Upper lobe of left lung (tissue), 6 donors: ENCODE measurements around the gene SDHC. TPM values are rescaled to one million over a fixed set of nuclear protein-coding genes. Genes with fewer than 3 reads are reported as not detected.
A peak's percentile ranks its signal among the peaks of the same experiment; 100 is the strongest.

Source experiments
- ATAC-seq, 2 donors: fragments of 200-7000 bp; cut with Tn5 transposase; one replicate each; pipeline ENCODE4 v1.9.1; 2022; ENCODE audit warnings: mild to moderate bottlenecking in 2 of 2, moderate library complexity in 2 of 2; ENCODE audit not compliant: low FRiP score in 2 of 2
- DNase-seq, 2 donors: peaks; one replicate each; pipeline ENCODE4 v3.0.0-alpha.2; 2019 to 2020
- H3K27ac ChIP-seq, 4 donors: fragments of 200-600 bp; sonication (generic); one replicate each; pipeline ENCODE4 v1.5.1; 2016 to 2019
- H3K27me3 ChIP-seq, 4 donors: fragments of 200-600 bp; sonication (generic); one replicate each; pipeline ENCODE4 v1.5.1; 2017 to 2019
- H3K36me3 ChIP-seq, 4 donors: fragments of 200-600 bp; sonication (generic); one replicate each; pipeline ENCODE4 v1.5.1; 2016 to 2019
- H3K4me1 ChIP-seq, 4 donors: fragments of 200-600 bp; sonication (generic); one replicate each; pipeline ENCODE4 v1.5.1; 2018 to 2019
- H3K4me3 ChIP-seq, 4 donors: fragments of 200-600 bp; sonication (generic); one replicate each; pipeline ENCODE4 v1.5.1; 2017 to 2019; ENCODE audit warnings: mild to moderate bottlenecking in 2 of 4, moderate library complexity in 1 of 4
- H3K9me3 ChIP-seq, 4 donors: fragments of 200-600 bp; sonication (generic); one replicate each; pipeline ENCODE4 v1.5.1; 2018 to 2019
- EP300 ChIP-seq, 4 donors: sonication (generic); formaldehyde crosslinking; IDR thresholded peaks; one replicate each; pipeline ENCODE4 v1.5.1; 2017; ENCODE audit warnings: antibody characterized with exemption in 4 of 4, control low read depth in 2 of 4
- POLR2A ChIP-seq, 4 donors: fragments of 450-650 bp; IDR thresholded peaks; one replicate each; pipeline ENCODE4 v1.5.1; 2016 to 2017; ENCODE audit warnings: antibody characterized with exemption in 4 of 4, mild to moderate bottlenecking in 2 of 4
- POLR2AphosphoS5 ChIP-seq, 2 donors: sonication (generic); formaldehyde crosslinking; IDR thresholded peaks; one replicate each; pipeline ENCODE4 v1.5.1; 2017; ENCODE audit warnings: antibody characterized with exemption in 2 of 2
- WGBS, 2 donors: methylation state at CpG; one replicate each; pipeline ENCODE4 v1.1.5; 2017 to 2018; 5-methylcytosine and 5-hydroxymethylcytosine counted together
- total RNA-seq, 6 donors: library from RNA; depleted of rRNA in 4 of 6; stranded (reverse); fragments of >200 nt in 4 of 6; gene quantifications; one replicate each; pipeline versions ENCODE4 v1.1.0 to v1.2.1, GENCODE V29; 2016 to 2021
- TF ChIP-seq, protein P1 (sequence below), 6 experiments: fragments of 450-650 bp in 4 of 6; fragments of 200-600 bp in 2 of 6; sonication (generic) in 2 of 6; IDR thresholded peaks; one replicate each; pipeline ENCODE4 v1.5.1; 2016 to 2019; ENCODE audit warnings: antibody characterized with exemption in 6 of 6
- donor health status: DM: no; HTN: no; CAD: no; lungs with moderate emphysema.
- donor health status: DM: no; HTN: yes; CAD: no; lungs with severe emphysema.

Gene SDHC
- total RNA-seq, 6 donors from 2014 or later, result 17.7 to 159 (median 66.7) TPM

DNA sequence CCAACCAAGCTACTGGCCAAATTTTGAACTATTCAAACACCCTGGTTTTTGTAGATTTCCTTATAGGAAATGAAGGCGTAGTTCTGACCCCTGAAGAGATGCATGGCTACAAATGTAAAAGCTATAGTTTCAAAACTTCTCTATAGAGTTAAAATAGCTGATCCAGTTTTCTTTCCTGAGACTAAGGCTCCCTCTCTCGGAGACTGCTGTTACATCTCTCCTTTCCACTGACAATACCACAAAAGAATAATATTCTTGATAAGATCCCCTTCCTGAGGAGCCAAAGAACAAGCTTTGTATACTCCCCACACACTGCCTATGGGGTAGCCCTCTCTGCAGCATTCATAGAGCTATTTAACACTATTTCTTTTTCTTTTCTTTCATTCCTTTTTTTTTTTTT is 60.2 kb downstream of the SDHC start:
- H3K27me3 ChIP-seq, result no peaks in the 10 kb centered on the region
- DNase-seq, result no peak
- no peak overlapping the region for H3K27ac ChIP-seq
- no peak for ATAC-seq
- H3K4me1 ChIP-seq, result no peaks in the 10 kb centered on the region
- WGBS, 2 donors, result 47 to 62% methylated on average over 2 of the region's 2 CpGs
- no peaks in the 10 kb centered on the region for H3K9me3 ChIP-seq
- H3K4me3 ChIP-seq, result no peak overlapping the region
- TF ChIP-seq POLR2A (IDR thresholded peaks at IDR 0.05) (no peak), POLR2AphosphoS5 (IDR thresholded peaks at IDR 0.05) (no peak)
- TF ChIP-seq, protein P1, sequence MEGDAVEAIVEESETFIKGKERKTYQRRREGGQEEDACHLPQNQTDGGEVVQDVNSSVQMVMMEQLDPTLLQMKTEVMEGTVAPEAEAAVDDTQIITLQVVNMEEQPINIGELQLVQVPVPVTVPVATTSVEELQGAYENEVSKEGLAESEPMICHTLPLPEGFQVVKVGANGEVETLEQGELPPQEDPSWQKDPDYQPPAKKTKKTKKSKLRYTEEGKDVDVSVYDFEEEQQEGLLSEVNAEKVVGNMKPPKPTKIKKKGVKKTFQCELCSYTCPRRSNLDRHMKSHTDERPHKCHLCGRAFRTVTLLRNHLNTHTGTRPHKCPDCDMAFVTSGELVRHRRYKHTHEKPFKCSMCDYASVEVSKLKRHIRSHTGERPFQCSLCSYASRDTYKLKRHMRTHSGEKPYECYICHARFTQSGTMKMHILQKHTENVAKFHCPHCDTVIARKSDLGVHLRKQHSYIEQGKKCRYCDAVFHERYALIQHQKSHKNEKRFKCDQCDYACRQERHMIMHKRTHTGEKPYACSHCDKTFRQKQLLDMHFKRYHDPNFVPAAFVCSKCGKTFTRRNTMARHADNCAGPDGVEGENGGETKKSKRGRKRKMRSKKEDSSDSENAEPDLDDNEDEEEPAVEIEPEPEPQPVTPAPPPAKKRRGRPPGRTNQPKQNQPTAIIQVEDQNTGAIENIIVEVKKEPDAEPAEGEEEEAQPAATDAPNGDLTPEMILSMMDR (IDR thresholded peaks at IDR 0.05), result no peak
- H3K36me3 ChIP-seq, result no peaks in the 10 kb centered on the region

DNA sequence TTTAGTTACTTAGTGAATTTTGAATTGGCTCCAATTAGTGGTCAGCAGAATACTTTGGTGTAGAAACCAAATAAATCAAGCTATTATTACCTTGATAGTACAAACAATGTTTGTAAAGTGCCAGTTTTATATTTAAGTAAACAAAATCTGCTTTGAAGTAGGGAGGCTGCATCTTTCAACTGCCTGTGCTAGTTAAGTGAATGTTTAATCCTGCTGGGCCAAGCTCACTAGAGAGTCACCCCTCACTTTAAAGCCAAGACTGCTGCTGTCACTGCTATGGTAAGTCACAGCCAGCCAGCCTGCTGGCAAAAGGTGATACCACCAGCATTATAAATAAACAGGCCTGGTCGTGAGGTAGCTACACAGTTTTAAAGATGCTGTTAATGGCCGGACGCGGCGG is 63.8 kb downstream of the SDHC start:
- H3K4me1 ChIP-seq, result peaks cover 6 to 13% (median 9%) of the 10 kb centered on the region in 4 donors
- H3K27ac ChIP-seq, result no peak overlapping the region
- no peaks in the 10 kb centered on the region for H3K9me3 ChIP-seq
- DNase-seq, result no peak
- WGBS, 2 donors, result 83 to 84% methylated on average over 5 of the region's 5 CpGs
- no peaks in the 10 kb centered on the region for H3K36me3 ChIP-seq
- TF ChIP-seq EP300 (IDR thresholded peaks at IDR 0.05), result no peak
- TF ChIP-seq, protein P1 (IDR thresholded peaks at IDR 0.05), result no peak
- no peak for TF ChIP-seq POLR2AphosphoS5 (IDR thresholded peaks at IDR 0.05)
- no peak for TF ChIP-seq POLR2A (IDR thresholded peaks at IDR 0.05)
- no peak for ATAC-seq
- H3K27me3 ChIP-seq, result no peaks in the 10 kb centered on the region
- no peak overlapping the region for H3K4me3 ChIP-seq

DNA sequence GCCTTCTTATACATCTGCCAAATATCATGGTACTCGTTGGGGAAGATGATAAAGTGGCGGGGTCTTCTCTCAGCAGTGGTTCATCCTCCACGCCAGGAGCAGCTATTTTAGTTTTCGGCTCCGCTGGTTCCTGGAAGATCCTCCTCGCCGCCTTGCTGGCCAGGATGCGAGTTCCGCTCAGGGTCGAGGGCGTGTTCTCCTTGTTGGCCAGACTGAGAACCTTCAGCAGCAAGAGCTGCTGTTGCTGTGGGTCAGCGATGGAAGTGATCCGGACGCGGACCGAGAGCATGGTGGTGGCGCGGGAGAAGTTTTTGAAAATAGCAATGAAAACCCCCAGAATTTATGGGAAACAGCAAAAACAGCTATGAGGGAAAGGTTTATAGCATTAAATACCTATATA is 64.9 kb downstream of the SDHC start:
- TF ChIP-seq EP300 (IDR thresholded peaks at IDR 0.05) (no peak), POLR2AphosphoS5 (IDR thresholded peaks at IDR 0.05) (no peak), POLR2A (IDR thresholded peaks at IDR 0.05) (no peak)
- TF ChIP-seq, protein P1 (IDR thresholded peaks at IDR 0.05), result no peak
- H3K27ac ChIP-seq, result no peak overlapping the region
- H3K4me3 ChIP-seq, result no peak overlapping the region
- H3K9me3 ChIP-seq, result no peaks in the 10 kb centered on the region
- H3K36me3 ChIP-seq, result no peaks in the 10 kb centered on the region
- WGBS, 2 donors, result 78 to 80% methylated on average over 18 of the region's 18 CpGs
- peaks cover 6 to 13% (median 9%) of the 10 kb centered on the region in 4 donors for H3K4me1 ChIP-seq
- no peaks in the 10 kb centered on the region for H3K27me3 ChIP-seq
- ATAC-seq (peak in 1 of 2 donors; percentile 42), DNase-seq (no peak)

DNA sequence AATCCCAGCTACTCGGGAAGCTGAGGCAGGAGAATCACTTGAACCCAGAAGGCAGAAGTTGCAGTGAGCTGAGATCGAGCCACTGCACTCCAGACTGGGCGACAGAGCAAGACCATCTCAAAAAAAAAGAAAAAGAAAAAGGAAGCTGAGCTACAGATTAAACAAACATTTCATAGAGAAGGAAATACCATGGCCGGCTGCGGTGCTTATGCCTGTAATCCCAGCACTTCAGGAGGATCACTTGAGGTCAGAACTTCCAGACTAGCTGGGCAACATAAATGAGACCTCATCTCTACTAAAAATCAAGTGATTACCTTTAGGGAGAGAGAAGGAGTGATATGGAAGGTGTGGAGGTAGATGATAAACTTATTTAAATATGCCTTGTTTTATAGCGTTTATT is 67.5 kb downstream of the SDHC start:
- Histone ChIP-seq H3K9me3 (no peaks in the 10 kb centered on the region), H3K36me3 (no peaks in the 10 kb centered on the region), H3K27me3 (no peaks in the 10 kb centered on the region), H3K4me3 (no peak overlapping the region), H3K27ac (peak overlapping the region in 1 of 4 donors; percentile 19), H3K4me1 (peaks cover 6 to 13% (median 9%) of the 10 kb centered on the region in 4 donors)
- ATAC-seq, result no peak
- DNase-seq, result no peak
- WGBS, 2 donors, result 26 to 34% methylated on average over 6 of the region's 6 CpGs
- no peak for TF ChIP-seq POLR2A (IDR thresholded peaks at IDR 0.05)
- TF ChIP-seq EP300 (IDR thresholded peaks at IDR 0.05), result no peak
- TF ChIP-seq POLR2AphosphoS5 (IDR thresholded peaks at IDR 0.05), result no peak
- TF ChIP-seq, protein P1 (IDR thresholded peaks at IDR 0.05), result no peak

DNA sequence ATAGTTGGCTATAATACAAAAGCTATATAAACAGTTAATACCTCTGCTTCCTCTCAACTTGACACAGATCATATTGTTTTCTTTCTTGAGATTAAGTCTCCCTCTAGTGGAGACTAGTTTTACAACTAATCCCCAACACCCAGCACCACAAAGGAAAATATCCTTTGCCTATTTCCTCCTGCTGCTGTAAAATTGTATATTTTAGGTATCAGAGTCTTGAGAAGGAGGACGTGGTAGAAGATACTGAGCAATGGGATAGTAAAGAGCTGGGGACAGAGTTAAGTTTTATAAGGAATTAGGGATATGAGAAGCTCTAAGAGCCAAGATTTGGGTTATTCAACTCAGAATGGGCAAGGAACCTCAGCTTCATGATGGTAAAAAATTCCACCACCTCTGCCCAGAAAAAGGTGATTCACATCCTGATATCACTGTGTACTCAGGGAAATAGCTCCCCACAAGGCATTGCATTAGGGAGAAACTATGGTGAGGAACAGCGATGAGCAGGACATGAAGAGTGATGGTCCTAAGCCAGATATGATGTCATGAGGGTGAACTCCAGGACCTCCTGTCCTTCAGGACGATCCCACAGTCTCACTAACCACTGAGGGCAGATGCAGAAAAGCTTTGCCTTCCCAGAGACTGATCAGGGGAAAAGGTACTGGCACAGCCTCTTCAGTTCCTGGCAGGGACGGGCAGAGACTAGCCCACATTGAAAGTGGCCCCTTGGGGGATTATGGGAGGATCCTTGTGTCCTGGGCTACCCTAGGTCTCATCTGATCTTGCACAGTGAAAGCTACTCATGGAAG is 68.2 kb downstream of the SDHC start:
- 34 to 42% methylated on average over 3 to 4 of the region's 4 CpGs for WGBS, 2 donors
- no peak overlapping the region for H3K27ac ChIP-seq

More for the DNA sequence above, 68.2 kb downstream of the SDHC start:
- ATAC-seq (peak; percentile 75 to 93), DNase-seq (no peak)
- H3K4me3 ChIP-seq, result no peak overlapping the region
- TF ChIP-seq, protein P1 (IDR thresholded peaks at IDR 0.05), result peak; percentile 58 to 74 (median 66)
- TF ChIP-seq POLR2A (IDR thresholded peaks at IDR 0.05) (no peak), POLR2AphosphoS5 (IDR thresholded peaks at IDR 0.05) (no peak), EP300 (IDR thresholded peaks at IDR 0.05) (peak in 1 of 4 donors; percentile 48)
- H3K36me3 ChIP-seq, result no peaks in the 10 kb centered on the region
- peaks cover 6 to 13% (median 9%) of the 10 kb centered on the region in 4 donors for H3K4me1 ChIP-seq
- no peaks in the 10 kb centered on the region for H3K27me3 ChIP-seq
- no peaks in the 10 kb centered on the region for H3K9me3 ChIP-seq
